HG03565 (cell line): ENCODE results near the gene OPALIN.

Experiments
- ATAC-seq: cut with Tn5 transposase; IDR thresholded peaks from one replicate; pipeline ENCODE4 v1.9.1; 2021; ENCODE audit warnings: mild to moderate bottlenecking, moderate library complexity; ENCODE audit not compliant: unreplicated experiment

The OPALIN gene, protein sequence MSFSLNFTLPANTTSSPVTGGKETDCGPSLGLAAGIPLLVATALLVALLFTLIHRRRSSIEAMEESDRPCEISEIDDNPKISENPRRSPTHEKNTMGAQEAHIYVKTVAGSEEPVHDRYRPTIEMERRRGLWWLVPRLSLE

DNA sequence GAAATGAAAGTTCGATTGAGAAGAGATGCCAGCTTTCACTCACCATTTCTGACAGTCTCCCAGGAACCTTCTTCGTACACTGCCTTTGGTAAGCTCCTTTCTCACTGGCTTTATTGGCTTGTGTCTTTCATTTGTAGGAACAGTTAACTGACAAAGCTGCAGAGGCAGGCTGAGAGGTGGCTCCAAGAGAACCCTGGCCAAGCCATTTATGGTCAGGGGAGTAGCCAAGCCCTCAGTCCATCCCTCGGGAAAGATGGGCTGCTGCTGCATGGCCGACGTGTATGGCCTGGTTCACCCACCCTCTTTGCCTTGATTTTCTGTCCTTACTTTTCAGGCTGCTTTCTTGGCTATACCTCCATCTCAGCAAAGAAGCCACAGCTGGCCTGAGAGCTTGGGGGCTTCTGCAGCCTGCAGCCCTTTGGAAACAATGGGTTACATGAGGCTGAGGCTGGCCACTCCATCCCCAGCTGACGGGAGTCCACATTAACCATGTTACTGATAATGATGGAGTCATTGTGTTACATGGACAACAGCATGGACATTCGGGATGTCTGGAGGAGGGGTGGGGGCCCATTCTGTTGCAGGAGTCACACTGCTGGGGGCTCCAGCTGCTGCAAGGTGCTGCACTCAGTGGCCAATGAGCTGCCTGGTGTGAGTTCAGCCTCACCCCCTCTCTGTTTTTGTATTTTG lies at the start of gene OPALIN:
OPALIN (minus strand) TSS at position 152 of the 690 bp plus-strand sequence; CDS start at position 46, 106 bp downstream.
- no peak for ATAC-seq

DNA sequence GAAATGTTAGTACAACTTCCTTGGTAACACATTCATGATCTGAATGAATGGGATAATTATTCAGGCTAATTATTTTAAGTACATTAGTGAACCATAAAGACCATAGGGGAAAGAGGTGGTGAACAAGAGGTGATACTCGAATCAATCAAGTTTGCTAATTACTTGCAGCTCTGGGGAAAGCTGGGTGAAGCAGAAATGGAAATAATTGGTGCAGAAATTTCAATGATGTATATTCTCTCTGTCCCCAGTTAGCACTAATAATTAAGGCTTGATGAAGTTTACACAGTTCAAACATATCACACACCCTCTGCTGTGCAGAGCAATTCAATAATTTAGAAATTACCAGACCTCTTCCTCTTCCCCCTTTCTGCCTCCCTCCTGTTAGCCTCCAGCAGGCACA lies 49.4 kb upstream of the OPALIN start:
- no peak for ATAC-seq

DNA sequence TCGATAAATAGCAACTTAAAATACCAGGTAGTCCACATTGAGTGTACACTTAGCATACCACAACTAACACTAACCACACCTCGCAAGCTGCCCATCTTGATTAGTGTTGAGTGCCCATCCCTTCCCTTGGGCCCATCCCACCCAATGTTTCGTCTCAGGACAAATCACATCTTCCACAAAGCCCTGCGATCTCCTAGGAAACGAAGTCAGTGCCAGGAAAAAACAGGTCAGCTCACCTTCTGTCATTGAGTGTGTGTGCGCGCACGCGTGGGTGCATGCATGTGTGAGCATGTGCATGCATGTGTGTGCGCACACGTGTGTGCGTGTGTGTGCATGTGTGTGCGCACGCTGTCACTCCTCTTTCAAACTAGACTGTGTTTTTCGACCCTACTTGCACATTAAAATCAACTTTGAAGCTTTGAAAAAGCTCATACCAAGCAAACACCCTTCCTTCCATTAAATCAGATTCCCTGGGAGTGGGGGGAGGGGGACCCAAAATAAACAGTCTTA lies 48.8 kb upstream of the OPALIN start:
- ATAC-seq = no peak

- ATAC-seq = no peak
Observed at GRCh38 chr10:96406091-96406490, 47.3 kb upstream of the OPALIN start.

DNA sequence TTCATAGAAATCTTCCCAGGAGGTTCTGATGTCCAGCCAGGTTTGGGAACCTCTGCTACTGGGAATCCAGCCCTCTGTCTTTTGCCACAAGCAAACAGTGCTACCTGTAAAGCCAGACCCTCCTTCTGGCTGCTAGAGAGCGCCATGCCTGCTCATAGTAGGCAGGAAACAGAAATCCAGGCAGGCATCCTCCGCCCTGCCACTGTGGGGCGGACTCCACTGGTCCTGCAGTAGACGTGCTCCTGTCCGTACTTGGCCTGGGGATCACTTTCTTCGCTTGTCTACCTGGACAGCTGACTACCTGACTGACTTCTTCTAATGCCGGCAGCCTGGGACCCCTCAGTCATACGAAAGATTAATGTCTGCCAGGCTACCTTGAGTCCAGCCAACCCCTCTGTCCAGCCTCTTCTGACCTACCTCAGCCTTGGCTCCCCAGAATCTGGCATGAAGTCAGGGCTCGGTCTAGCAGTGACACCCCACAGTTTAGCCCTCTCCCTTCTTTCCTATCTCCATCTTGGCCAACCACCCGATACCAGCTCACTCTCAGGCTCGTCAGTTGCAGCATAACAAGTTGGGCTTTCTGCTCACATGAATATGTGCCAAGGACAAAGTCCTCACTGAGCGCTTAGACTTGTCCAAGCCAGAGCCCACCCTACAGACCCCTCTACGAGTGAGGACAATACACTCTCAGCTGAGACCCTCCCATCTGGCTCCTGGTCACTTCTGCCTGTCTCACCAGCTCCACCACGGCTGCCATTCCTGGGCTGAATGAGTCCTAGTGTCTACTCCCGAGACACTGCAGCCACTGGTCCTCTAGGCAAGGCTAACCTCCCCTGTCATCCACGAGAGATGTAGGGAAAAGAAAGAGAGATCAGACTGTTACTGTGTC lies 43.9 kb upstream of the OPALIN start:
- no peak for ATAC-seq

DNA sequence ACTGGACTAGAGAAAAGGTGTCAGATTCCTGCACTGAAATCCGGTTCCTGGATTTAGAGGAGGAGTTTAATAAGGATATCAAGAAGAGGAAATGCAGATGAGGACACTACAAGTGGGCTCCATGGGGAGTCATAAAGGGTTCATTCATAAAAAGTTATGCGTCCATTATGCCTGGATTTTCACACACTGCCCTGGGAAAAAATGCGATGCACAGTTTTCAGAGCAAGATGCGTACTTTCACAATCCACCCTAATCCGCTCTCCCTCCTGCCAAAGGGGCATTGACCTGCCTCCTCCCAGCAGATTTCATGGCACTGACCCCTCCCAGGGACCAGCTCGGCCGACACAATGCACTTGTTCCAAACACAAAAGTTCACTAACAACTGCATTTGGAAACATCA lies 42.2 kb upstream of the OPALIN start:
- no peak for ATAC-seq

DNA sequence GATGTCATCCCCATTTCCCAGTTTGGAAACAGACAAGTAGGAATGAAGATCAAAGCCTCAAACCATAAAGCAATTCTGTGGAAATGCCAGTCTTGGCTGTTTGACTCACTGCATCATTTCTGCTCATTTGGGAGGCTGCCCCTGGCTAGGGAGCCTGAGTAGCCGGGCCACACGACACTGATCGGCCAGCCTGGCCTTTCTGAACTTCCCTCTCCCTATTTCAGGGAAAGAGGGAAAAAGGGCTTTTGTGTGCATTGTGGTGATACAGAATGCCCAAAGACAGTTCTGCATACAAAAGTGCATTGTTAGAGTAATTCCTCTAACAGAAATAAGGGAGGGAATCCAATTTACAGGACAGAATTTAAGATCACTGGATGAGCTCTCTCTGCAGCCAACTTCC lies 41.7 kb upstream of the OPALIN start:
- ATAC-seq = no peak

- ATAC-seq = no peak
Observed at GRCh38 chr10:96397902-96398301, 39.1 kb upstream of the OPALIN start.

DNA sequence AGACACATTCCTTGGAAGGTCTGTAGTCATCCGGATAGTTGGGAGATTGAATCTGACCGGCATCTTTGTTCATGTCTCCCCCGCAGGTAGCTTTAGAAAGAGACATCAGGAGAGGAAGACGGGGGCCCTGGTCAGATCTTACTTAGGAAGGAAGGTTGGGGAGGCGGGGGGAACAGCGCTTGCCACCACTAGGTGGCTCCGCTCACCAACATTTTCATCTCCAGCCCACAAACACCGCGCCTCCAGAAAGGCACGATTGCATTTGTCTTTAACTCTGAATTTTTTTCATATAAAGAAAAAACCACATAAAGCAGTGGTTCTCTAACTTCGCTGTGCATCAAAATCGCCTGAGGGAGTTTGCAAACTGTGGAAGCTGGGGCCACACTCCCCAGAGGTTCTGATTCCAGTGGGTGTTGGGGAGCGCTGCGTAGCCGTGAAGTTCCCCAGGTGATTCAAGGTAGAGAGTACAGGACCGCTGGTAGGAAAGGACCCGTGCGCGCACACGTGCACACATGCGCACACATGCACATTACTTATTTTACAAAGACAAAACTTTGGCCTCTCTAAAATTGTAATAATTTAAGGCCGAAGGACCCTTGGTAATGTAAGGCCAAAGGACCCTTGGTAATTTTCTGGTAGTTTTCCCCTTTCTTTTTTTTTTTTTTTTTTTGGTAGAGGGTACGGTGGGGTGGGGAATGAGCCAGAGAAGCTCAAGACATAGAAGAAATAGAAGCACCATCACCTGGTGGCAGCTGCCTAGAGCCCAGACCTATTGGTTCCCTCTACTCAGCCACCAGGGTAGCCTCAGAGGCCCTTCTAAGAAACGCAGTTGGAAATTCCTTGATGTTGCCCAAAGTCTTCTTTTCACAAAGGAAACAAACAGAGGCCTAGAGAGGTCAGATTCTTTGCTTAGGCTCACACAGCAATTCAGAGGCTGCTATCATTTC lies 37.4 kb upstream of the OPALIN start:
- no peak for ATAC-seq

DNA sequence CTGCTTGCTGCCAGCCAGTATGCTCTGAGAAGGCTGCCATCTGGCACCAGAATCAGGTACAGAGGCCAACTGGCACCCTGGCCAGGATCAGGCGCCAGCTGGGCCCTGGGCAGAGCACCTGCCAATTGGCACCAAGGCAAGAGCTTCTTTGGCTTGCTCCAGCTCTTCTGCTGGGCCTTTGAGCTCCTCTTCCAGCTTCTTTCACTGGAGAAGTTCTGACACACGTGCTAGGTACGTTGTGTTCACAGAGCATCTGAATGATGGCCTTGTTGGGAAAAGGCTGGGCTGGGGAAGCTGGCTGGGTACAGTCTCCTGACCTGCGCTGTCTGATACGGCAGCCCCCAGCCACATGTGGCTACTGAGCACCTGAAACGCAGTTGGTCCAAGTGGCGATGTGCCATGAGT lies 31.7 kb upstream of the OPALIN start:
- no peak for ATAC-seq

DNA sequence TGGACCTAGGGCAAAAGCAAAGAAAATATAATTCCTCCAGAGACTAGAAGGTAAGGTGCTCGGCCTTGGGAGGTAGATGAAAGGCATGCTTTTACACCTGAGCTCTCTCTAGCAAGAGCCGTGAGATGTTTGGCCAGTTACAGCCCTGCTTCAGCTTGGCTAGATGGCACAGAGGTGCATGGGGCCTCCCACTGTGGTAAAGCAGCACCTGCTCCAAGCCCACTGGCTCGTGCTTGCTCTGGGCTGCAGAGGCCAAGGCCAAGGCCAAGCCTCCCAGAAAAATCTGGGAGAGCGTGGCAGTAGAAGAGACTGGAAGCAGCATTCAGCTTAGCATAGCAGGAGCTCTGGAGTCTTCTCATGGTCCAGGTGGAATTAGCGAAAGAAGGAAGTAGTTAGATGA lies 31.0 kb upstream of the OPALIN start:
- no peak for ATAC-seq

- ATAC-seq = no peak
Observed at GRCh38 chr10:96387601-96388000, 28.8 kb upstream of the OPALIN start.

DNA sequence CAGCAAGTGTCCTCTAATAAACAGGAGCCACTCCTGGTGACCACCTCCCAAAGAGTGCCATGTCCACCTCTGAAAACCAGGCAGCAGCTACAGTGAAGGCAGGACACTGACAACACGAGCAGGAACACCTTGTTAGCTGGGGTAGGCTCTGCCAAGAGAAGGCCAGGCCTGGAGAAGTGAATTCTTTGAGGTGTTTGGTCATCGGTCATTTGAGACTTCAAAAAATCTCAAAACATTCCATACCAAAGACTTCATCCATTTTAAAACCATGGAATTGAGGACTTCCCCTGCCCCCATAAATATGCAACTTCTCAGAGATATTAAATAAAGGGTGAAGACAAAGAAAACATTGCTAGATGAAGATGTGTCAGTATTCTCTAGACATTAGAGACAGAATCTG lies 28.4 kb upstream of the OPALIN start:
- no peak for ATAC-seq

DNA sequence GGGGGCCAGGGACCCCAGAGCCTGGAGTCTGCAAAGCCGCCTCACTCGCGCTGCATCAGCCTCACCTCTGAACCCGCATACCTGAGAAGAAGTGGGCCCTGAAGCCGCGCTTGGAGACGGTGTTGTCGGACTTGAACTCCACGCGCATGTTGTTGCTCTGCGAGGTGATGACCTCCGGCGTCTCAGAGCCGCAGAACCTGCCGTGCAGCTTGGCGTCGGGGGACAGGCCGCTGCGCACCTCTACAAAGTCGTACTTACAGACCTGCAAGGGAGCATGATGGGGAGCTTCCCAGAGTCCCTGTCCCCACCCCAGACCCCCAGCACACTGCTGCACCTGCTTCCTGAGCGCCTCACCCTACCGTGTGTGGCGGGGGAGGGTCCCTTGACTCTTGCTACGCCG lies 25.7 kb upstream of the OPALIN start:
- ATAC-seq = no peak

- ATAC-seq = no peak
Observed at GRCh38 chr10:96380821-96381220, 22.0 kb upstream of the OPALIN start.

GRCh38 chr10:96379758-96380157 lies 21.0 kb upstream of the OPALIN start:
- ATAC-seq = no peak

- ATAC-seq = no peak
Observed at GRCh38 chr10:96378741-96379140, 19.9 kb upstream of the OPALIN start.

- no peak for ATAC-seq
Observed at GRCh38 chr10:96377816-96378294, 19.1 kb upstream of the OPALIN start.

- ATAC-seq = no peak
Observed at GRCh38 chr10:96376483-96376882, 17.7 kb upstream of the OPALIN start.
